ENCODE measurements around the gene EDARADD.

DNA sequence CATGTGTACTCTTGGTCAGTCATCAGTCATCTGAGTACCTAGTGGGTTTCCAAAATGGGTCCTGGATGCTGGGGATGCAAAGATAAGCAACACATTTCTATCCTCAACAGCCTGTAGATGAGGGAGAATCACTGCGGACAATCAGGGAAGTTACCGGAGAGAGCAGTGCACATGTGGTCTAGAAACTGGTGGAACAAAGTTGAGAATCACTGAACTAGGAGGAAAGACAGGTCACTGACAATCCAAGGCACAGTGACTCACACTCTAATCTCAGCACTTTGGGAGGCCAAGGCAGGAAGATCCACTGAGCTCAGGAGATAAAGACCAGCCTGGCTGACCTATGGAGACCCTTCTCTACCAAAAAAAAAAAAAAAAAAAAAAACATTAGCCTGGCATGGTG lies 98.3 kb downstream of the EDARADD start:
- TF ChIP-seq, protein P1, sequence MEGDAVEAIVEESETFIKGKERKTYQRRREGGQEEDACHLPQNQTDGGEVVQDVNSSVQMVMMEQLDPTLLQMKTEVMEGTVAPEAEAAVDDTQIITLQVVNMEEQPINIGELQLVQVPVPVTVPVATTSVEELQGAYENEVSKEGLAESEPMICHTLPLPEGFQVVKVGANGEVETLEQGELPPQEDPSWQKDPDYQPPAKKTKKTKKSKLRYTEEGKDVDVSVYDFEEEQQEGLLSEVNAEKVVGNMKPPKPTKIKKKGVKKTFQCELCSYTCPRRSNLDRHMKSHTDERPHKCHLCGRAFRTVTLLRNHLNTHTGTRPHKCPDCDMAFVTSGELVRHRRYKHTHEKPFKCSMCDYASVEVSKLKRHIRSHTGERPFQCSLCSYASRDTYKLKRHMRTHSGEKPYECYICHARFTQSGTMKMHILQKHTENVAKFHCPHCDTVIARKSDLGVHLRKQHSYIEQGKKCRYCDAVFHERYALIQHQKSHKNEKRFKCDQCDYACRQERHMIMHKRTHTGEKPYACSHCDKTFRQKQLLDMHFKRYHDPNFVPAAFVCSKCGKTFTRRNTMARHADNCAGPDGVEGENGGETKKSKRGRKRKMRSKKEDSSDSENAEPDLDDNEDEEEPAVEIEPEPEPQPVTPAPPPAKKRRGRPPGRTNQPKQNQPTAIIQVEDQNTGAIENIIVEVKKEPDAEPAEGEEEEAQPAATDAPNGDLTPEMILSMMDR (IDR thresholded peaks at IDR 0.05) = no peak
- TF ChIP-seq ZFX (IDR thresholded peaks at IDR 0.05; ENCODE audit: borderline replicate concordance) = no peak
